Measurements from ENCODE around the gene ZNF99. TPM values are rescaled to one million over a fixed set of nuclear protein-coding genes. Genes with fewer than 3 reads are reported as not detected.
"Not testable (repeated sequence)": the region's sequence is repeated elsewhere in the genome, so short reads cannot be mapped to it uniquely, and the experiment has no call there.

ZNF99 gene
- total RNA-seq, 3 donors from 2014 or later (not counting 1 experiment from before 2014, with no cell fraction given), result 0.18 TPM; not detected in 2

- peaks cover 16% of the 10 kb centered on the region for H3K9me3 ChIP-seq (ENCODE audit: control insufficient read depth, insufficient read depth, low read length)
- no peak for TF ChIP-seq CTCF (IDR thresholded peaks at IDR 0.05)
- Mint-ChIP-seq H3K4me3 (no peak overlapping the region), H3K4me1 (no peaks in the 10 kb centered on the region), H3K36me3 (no peaks in the 10 kb centered on the region), H3K9me3 (peaks cover 7 to 14% of the 10 kb centered on the region in 2 donors), H3K27me3 (ENCODE audit: low read depth in 2 of 2) (no peaks in the 10 kb centered on the region), H3K27ac (no peak overlapping the region)
- intact Hi-C loops (cut with micrococcal nuclease), result no loop called here
- no peaks in the 10 kb centered on the region for H3K27me3 ChIP-seq (ENCODE audit: control insufficient read depth, insufficient read depth, low read length)
- H3K27ac ChIP-seq (ENCODE audit: low read length), result no peak overlapping the region
- ATAC-seq (no peak), DNase-seq (no peak)
- H3K4me3 ChIP-seq (ENCODE audit: low read length), result no peak overlapping the region
- 63% methylated on average over 2 of the region's 2 CpGs for WGBS (ENCODE audit: insufficient coverage)
- no peaks in the 10 kb centered on the region for H3K4me1 ChIP-seq (ENCODE audit: control insufficient read depth, insufficient read depth, low read length)
- no peaks in the 10 kb centered on the region for H3K36me3 ChIP-seq (ENCODE audit: control insufficient read depth, insufficient read depth, low read length)
Measured at GRCh38 chr19:22814124-22814523, 30.2 kb upstream of the ZNF99 start.

- intact Hi-C loops (cut with micrococcal nuclease), result no loop called here
- no peak for TF ChIP-seq CTCF (IDR thresholded peaks at IDR 0.05)
- Histone ChIP-seq H3K4me3 (ENCODE audit: low read length) (no peak overlapping the region), H3K27me3 (ENCODE audit: control insufficient read depth, insufficient read depth, low read length) (no peaks in the 10 kb centered on the region), H3K27ac (ENCODE audit: low read length) (no peak overlapping the region), H3K36me3 (ENCODE audit: control insufficient read depth, insufficient read depth, low read length) (no peaks in the 10 kb centered on the region), H3K4me1 (ENCODE audit: control insufficient read depth, insufficient read depth, low read length) (no peaks in the 10 kb centered on the region), H3K9me3 (ENCODE audit: control insufficient read depth, insufficient read depth, low read length) (peaks cover 31% of the 10 kb centered on the region)
- Mint-ChIP-seq H3K4me3 (no peak overlapping the region), H3K9me3 (peaks cover 3 to 10% of the 10 kb centered on the region in 2 donors), H3K4me1 (no peaks in the 10 kb centered on the region), H3K27ac (no peak overlapping the region), H3K36me3 (no peaks in the 10 kb centered on the region), H3K27me3 (ENCODE audit: low read depth in 2 of 2) (no peaks in the 10 kb centered on the region)
- no peak for ATAC-seq
- DNase-seq, result no peak
- WGBS (ENCODE audit: insufficient coverage), result 19% methylated on average over 72 of the region's 72 CpGs
Measured at GRCh38 chr19:22807061-22807835, 23.3 kb upstream of the ZNF99 start.

DNA sequence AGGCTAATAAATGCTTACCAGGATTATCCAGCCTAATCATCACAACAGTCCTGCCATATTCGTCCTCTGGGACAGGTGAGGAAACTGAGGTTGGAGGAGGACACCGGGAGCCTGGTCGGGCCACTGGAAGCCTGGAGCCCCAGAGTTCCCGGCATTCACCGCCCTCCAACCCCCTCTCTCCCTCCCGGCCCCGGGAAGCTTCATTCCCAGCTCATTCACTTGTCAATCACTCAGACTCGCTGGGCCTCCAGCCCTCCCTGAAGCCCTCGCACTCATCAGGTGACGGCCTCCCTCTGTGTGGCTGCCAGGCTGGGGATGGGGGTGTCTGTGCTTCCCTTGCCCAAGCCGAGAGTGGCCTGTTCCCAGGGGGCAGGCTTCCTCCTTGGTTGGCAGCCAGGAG, 22.5 kb upstream of the ZNF99 start:
- Histone ChIP-seq H3K9me3 (ENCODE audit: control insufficient read depth, insufficient read depth, low read length) (peaks cover 39% of the 10 kb centered on the region), H3K27ac (ENCODE audit: low read length) (no peak overlapping the region), H3K27me3 (ENCODE audit: control insufficient read depth, insufficient read depth, low read length) (no peaks in the 10 kb centered on the region), H3K4me3 (ENCODE audit: low read length) (no peak overlapping the region), H3K4me1 (ENCODE audit: control insufficient read depth, insufficient read depth, low read length) (no peaks in the 10 kb centered on the region), H3K36me3 (ENCODE audit: control insufficient read depth, insufficient read depth, low read length) (no peaks in the 10 kb centered on the region)
- no peak for TF ChIP-seq CTCF (IDR thresholded peaks at IDR 0.05)
- H3K4me3 Mint-ChIP-seq, result no peak overlapping the region
- no peaks in the 10 kb centered on the region for H3K4me1 Mint-ChIP-seq
- DNase-seq (no peak), ATAC-seq (no peak)
- peaks cover 2% of the 10 kb centered on the region for H3K36me3 Mint-ChIP-seq
- H3K9me3 Mint-ChIP-seq, result peaks cover 3 to 10% of the 10 kb centered on the region in 2 donors
- H3K27ac Mint-ChIP-seq, result no peak overlapping the region
- no peaks in the 10 kb centered on the region for H3K27me3 Mint-ChIP-seq (ENCODE audit: low read depth in 2 of 2)
- intact Hi-C loops (cut with micrococcal nuclease), result no loop called here
- WGBS (ENCODE audit: insufficient coverage), result 42% methylated on average over 11 of the region's 11 CpGs

DNA sequence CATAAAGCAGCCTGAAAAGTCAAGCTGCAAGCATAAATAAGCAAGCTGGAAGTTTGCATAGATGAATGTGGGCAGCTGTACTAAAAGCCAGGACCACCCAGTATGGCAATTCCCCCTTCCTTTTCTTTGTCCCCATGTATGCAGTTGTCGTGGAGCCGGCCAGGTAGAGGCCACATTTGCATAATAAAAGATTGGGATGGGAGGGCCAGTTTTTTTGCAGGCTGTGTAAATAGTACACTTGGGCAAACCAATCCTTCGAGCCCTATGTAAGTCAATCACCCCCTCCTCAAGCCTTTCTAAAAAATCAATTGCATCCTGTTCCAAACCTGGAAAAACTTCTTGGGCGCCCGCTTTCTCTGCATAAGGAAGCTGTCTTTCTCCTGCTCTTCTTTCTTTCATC, 13.1 kb upstream of the ZNF99 start:
- peaks cover 18% of the 10 kb centered on the region for H3K9me3 ChIP-seq (ENCODE audit: control insufficient read depth, insufficient read depth, low read length)
- no peaks in the 10 kb centered on the region for H3K36me3 ChIP-seq (ENCODE audit: control insufficient read depth, insufficient read depth, low read length)
- no peak overlapping the region for H3K4me3 ChIP-seq (ENCODE audit: low read length)
- Mint-ChIP-seq H3K4me3 (no peak overlapping the region), H3K9me3 (peaks cover 28 to 33% of the 10 kb centered on the region in 2 donors), H3K27ac (no peak overlapping the region), H3K36me3 (peaks cover 29% of the 10 kb centered on the region), H3K4me1 (no peaks in the 10 kb centered on the region), H3K27me3 (ENCODE audit: low read depth in 2 of 2) (no peaks in the 10 kb centered on the region)
- 74% methylated on average over 3 of the region's 5 CpGs for WGBS (ENCODE audit: insufficient coverage)
- intact Hi-C loops (cut with micrococcal nuclease), result no loop called here
- H3K4me1 ChIP-seq (ENCODE audit: control insufficient read depth, insufficient read depth, low read length), result no peaks in the 10 kb centered on the region
- DNase-seq (no peak), ATAC-seq (no peak)
- TF ChIP-seq CTCF (IDR thresholded peaks at IDR 0.05), result no peak
- no peak overlapping the region for H3K27ac ChIP-seq (ENCODE audit: low read length)
- H3K27me3 ChIP-seq (ENCODE audit: control insufficient read depth, insufficient read depth, low read length), result no peaks in the 10 kb centered on the region

GRCh38 chr19:22792863-22793262, 8.9 kb upstream of the ZNF99 start:
- H3K4me3 ChIP-seq (ENCODE audit: low read length); H3K27ac Mint-ChIP-seq; H3K4me3 Mint-ChIP-seq; intact Hi-C loops (cut with micrococcal nuclease); ATAC-seq; H3K4me1 Mint-ChIP-seq; H3K27me3 ChIP-seq (ENCODE audit: control insufficient read depth, insufficient read depth, low read length); H3K27ac ChIP-seq (ENCODE audit: low read length); H3K4me1 ChIP-seq (ENCODE audit: control insufficient read depth, insufficient read depth, low read length); H3K27me3 Mint-ChIP-seq (ENCODE audit: low read depth in 2 of 2); H3K36me3 ChIP-seq (ENCODE audit: control insufficient read depth, insufficient read depth, low read length); DNase-seq: not testable (repeated sequence)
- Mint-ChIP-seq H3K9me3 (peaks cover 14 to 31% of the 10 kb centered on the region in 2 donors), H3K36me3 (peaks cover 21% of the 10 kb centered on the region)
- 96% methylated on average over 3 of the region's 4 CpGs for WGBS (ENCODE audit: insufficient coverage)
- peaks cover 13% of the 10 kb centered on the region for H3K9me3 ChIP-seq (ENCODE audit: control insufficient read depth, insufficient read depth, low read length)

All from natural killer cell (primary cell).